Measurements from ENCODE around the gene NEK10.

- TF ChIP-seq EZH2 (IDR thresholded peaks at IDR 0.05): no peak
- TF ChIP-seq POLR2AphosphoS5 (IDR thresholded peaks at IDR 0.05; ENCODE audit: borderline replicate concordance, low read depth, low read length): no peak
These were observed 9.1 kb upstream of the NEK10 start for GRCh38 chr3:27378331-27378730.

Data from SK-N-MC (cell line).